ENCODE data around the gene VSTM4.

DNA sequence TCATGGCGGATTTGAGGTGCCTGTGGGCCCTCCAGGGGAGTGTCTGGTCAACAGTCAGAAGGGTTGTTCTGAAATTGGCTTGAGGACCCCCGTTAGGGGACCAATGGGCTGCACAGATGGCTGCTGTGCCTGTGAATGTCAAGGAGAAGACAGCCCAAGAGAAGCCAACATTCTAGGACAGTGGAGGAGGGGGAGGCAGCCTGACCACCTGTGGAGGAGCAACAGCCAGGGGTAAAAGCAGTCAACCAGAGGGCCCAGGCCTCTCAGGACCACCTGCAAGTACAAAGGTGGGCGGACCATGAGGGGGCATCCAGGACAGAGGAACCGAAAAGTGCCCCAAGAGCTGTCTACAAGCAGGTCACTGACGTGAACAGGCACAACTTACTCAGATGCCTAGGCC lies 76.6 kb downstream of the VSTM4 start:
- TF ChIP-seq, protein P1, sequence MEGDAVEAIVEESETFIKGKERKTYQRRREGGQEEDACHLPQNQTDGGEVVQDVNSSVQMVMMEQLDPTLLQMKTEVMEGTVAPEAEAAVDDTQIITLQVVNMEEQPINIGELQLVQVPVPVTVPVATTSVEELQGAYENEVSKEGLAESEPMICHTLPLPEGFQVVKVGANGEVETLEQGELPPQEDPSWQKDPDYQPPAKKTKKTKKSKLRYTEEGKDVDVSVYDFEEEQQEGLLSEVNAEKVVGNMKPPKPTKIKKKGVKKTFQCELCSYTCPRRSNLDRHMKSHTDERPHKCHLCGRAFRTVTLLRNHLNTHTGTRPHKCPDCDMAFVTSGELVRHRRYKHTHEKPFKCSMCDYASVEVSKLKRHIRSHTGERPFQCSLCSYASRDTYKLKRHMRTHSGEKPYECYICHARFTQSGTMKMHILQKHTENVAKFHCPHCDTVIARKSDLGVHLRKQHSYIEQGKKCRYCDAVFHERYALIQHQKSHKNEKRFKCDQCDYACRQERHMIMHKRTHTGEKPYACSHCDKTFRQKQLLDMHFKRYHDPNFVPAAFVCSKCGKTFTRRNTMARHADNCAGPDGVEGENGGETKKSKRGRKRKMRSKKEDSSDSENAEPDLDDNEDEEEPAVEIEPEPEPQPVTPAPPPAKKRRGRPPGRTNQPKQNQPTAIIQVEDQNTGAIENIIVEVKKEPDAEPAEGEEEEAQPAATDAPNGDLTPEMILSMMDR (IDR thresholded peaks at IDR 0.05): no peak
- TF ChIP-seq ZNF416 (CRISPR knock-in tag; IDR thresholded peaks at IDR 0.05): no peak
- TF ChIP-seq ETV6 (CRISPR knock-in tag; IDR thresholded peaks at IDR 0.05): no peak
- TF ChIP-seq CREB1 (CRISPR knock-in tag; IDR thresholded peaks at IDR 0.05): no peak
- no peak for TF ChIP-seq GABPB1 (CRISPR knock-in tag; IDR thresholded peaks at IDR 0.05)
- TF ChIP-seq, protein P2, sequence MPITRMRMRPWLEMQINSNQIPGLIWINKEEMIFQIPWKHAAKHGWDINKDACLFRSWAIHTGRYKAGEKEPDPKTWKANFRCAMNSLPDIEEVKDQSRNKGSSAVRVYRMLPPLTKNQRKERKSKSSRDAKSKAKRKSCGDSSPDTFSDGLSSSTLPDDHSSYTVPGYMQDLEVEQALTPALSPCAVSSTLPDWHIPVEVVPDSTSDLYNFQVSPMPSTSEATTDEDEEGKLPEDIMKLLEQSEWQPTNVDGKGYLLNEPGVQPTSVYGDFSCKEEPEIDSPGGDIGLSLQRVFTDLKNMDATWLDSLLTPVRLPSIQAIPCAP (CRISPR knock-in tag; IDR thresholded peaks at IDR 0.05): no peak
- no peak for TF ChIP-seq RELA (CRISPR knock-in tag; IDR thresholded peaks at IDR 0.05; ENCODE audit: borderline replicate concordance)
- TF ChIP-seq, protein P3, sequence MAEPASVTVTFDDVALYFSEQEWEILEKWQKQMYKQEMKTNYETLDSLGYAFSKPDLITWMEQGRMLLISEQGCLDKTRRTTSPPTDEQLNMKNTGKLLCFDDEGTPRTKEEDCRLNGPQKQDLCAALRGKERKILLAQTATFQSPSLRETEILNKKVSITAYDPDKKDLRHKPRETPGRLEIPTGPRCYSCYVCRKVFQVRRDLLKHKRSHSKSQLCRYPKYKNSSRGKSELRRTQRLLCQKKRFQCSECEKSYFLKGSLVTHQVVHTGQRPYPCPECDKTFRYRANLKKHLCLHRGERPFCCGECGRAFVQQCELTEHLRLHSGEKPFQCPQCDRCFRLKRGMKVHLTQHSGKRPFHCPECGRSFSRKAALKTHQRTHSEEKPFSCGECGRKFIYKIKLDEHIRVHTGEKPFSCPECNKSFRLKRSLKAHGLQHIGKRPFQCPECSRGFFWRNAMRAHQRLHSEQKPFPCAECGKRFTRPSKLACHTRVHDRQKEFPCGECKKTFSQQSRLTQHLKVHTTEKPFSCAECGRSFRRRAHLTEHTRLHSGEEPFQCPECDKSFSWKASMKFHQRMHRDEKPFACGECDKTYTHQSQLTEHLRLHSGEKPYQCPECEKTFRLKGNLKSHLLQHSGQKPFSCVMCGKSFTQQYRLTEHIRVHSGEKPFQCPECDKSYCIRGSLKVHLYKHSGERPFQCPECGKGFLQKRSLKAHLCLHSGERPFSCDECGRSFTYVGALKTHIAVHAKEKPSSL (CRISPR knock-in tag; conservative IDR thresholded peaks at IDR 0.05): no peak
- TF ChIP-seq FOXK1 (CRISPR knock-in tag; IDR thresholded peaks at IDR 0.05): no peak
- TF ChIP-seq ZNF512 (CRISPR knock-in tag; IDR thresholded peaks at IDR 0.05; ENCODE audit: borderline replicate concordance): no peak
- TF ChIP-seq ZNF532 (CRISPR knock-in tag; IDR thresholded peaks at IDR 0.05; ENCODE audit: borderline replicate concordance): no peak
- TF ChIP-seq ARID4B (CRISPR knock-in tag; IDR thresholded peaks at IDR 0.05; ENCODE audit: borderline replicate concordance): no peak
- no peak for TF ChIP-seq STAT6 (CRISPR knock-in tag; conservative IDR thresholded peaks at IDR 0.05; ENCODE audit: low read depth)
- no peak for TF ChIP-seq NFYB (CRISPR knock-in tag; conservative IDR thresholded peaks at IDR 0.05; ENCODE audit: low read depth)

All from WTC11 (cell line).